Fibroblast of mammary gland (primary cell): ENCODE results near the gene CNPY4.

ENCODE experiments used
- DNase-seq: peaks from one replicate; pipeline ENCODE4 v3.0.0-alpha.2; 2010; ENCODE audit warnings: low read depth
- H3K4me3 ChIP-seq: 2 replicates; pipeline ENCODE4 v1.5.1; 2011; ENCODE audit warnings: low read depth, mild to moderate bottlenecking, low read length, moderate library complexity; ENCODE audit not compliant: control insufficient read depth
- CTCF ChIP-seq: conservative IDR thresholded peaks from 2 replicates; pipeline ENCODE4 v1.5.1; 2011; ENCODE audit warnings: low read depth, low read length, inconsistent platforms; ENCODE audit not compliant: control insufficient read depth, insufficient read depth

The CNPY4 gene

DNA sequence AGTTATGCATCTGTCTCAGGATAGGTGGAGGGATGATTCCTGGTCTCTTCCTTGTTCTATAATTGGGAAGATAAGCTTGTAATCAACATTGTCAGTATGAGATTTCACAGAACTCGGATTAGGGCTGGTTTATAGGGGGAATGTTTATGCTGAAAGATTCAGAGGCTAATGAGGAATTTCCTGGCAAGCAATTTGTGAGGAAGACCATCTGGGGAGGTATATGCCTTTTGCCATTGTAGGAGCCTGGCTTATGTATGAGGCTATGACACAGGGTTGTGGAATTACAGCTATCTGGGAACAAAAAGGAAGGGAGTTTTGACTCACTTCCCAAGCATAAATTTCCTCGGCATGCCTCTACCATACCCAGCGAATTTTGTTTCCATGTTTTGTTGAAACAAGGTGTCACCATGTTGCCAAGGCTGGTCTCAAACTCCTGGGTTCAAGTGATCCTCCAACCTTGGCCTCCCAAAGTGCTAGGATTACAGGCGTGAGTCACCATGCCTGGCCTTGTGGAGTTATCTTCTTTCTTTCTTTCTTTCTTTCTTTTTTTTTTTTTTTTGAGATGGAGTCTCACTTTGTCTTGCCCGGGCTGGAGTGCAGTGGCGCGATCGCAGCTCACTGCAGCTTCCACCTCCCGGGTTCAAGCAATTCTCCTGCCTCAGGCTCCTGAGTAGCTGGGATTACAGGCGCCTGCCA is 32.2 kb upstream of the CNPY4 start:
- H3K4me3 ChIP-seq, result no peak overlapping the region
- TF ChIP-seq CTCF, result no peak
- DNase-seq, result peak; percentile 97

DNA sequence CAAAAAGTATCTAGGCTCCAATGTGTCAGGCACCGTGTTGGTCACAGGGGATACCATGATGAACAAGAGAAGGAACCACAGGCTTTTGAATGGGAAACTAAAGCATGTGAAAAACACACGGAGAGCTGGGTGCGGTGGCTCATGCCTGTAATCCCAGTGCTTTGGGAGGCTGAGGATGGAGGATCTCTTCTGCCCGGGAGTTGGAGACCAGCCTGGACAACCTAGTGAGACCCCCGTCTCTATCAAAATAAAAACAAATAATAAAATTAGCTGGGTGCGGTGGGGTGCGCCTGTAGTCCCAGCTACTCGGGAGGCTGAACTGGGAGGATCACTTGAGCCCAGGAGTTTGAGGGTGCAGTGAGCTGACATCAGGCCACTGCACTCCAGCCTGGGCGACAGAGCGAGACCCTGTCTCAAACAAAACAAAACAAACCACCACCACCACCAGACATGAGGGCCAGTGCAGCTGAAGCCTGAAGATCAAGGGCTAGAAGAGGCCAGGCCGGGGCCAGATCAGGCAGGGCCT is 31.3 kb upstream of the CNPY4 start:
- DNase-seq, result no peak
- peak overlapping the region; percentile 87 for H3K4me3 ChIP-seq
- TF ChIP-seq CTCF, result no peak

- no peak for TF ChIP-seq CTCF
- peak; percentile 65 for DNase-seq
Observed at GRCh38 chr7:100088621-100089457, 30.6 kb upstream of the CNPY4 start, which contains the start of gene COPS6. COPS6 (plus strand) TSS chr7:100088969; CDS start chr7:100088991, 22 bp downstream.

DNA sequence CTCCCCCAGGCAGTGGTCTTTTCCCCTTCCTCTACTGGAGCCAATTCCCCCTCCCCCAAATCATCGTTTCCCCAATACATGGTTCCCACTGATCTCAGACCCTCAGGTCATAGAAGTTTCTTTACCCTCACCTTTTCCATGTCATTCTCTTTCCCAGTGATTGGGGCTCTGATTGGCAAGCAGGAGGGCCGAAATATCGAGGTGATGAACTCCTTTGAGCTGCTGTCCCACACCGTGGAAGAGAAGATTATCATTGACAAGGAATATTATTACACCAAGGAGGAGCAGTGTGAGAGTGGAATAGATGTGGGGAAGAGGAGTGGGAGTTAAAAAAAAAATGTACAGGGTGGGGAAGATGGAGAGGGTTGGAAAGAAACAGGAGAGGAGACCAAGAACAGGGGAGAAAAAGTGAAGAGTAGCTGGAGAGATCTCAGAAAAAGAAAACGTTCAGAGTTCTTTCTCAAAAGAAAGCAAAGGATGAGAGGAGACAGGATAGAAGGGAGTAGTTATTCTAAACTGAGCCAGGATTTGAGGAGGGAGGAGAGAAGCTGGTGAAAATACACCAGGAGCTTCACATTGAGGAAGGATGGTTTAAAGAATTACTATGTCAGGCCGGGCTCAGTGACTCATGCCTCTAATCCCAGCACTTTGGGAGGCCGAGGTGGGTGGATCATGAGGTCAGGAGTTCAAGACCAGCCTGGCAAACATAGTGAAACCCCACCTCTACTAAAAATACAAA is 29.8 kb upstream of the CNPY4 start:
- TF ChIP-seq CTCF, result no peak
- H3K4me3 ChIP-seq, result peak overlapping the region; percentile 87
- peak; percentile 58 for DNase-seq

More at GRCh38 chr7:100088621-100089457, 30.6 kb upstream of the CNPY4 start, which contains the start of gene COPS6:
- peak within 1 kb of the TSS; percentile 87 for H3K4me3 ChIP-seq

- TF ChIP-seq CTCF, result no peak
- no peak for DNase-seq
- H3K4me3 ChIP-seq, result no peak overlapping the region
Observed at GRCh38 chr7:100090527-100091410, 28.7 kb upstream of the CNPY4 start.
